Pancreas (tissue), 10 donors: ENCODE results near the gene PABPN1L. TPM values are rescaled to one million over a fixed set of nuclear protein-coding genes. Genes with fewer than 3 reads are reported as not detected.
A peak's percentile ranks its signal among the peaks of the same experiment; 100 is the strongest.

Source experiments
- ATAC-seq, 4 donors: fragments of 200-7000 bp; cut with Tn5 transposase; one replicate each; pipeline versions ENCODE4 v1.8.0 to v1.9.1; 2020; ENCODE audit warnings: mild to moderate bottlenecking in 4 of 4, moderate library complexity in 4 of 4
- DNase-seq, 6 donors: peaks; one replicate each; pipeline ENCODE4 v3.0.0-alpha.2; 2020
- FAIRE-seq: peaks from 2 replicates; lab custom pipeline; 2012; peaks lifted over from hg19 to GRCh38; lab: Jason Lieb, UNC
- H3K27ac ChIP-seq, 4 donors: fragments of 200-600 bp; sonication (generic); 1 replicate in 3 of 4; 2 replicates in 1 of 4; pipeline versions ENCODE4 v1.5.0 to v1.8.0; 2020
- H3K27me3 ChIP-seq, 4 donors: fragments of 200-600 bp; one replicate each; pipeline ENCODE4 v1.8.0; 2021
- H3K36me3 ChIP-seq, 3 donors: fragments of 200-600 bp; sonication (generic) in 1 of 3; one replicate each; pipeline versions ENCODE4 v1.5.0 to v1.8.0; 2020 to 2021
- H3K4me1 ChIP-seq, 3 donors: fragments of 200-600 bp; one replicate each; pipeline ENCODE4 v1.8.0; 2021
- H3K4me3 ChIP-seq, 4 donors: fragments of 200-600 bp; sonication (generic) in 2 of 4; one replicate each; pipeline versions ENCODE4 v1.5.0 to v1.8.0; 2020 to 2021
- H3K9me3 ChIP-seq, 4 donors: fragments of 200-600 bp; one replicate each; pipeline ENCODE4 v1.8.0; 2021
- CTCF ChIP-seq, 4 donors: fragments of 200-600 bp; sonication (generic) in 3 of 4; IDR thresholded peaks; one replicate each; pipeline versions ENCODE4 v1.5.0 to v1.8.0; 2021; ENCODE audit warnings: antibody characterized with exemption in 4 of 4
- WGBS, 2 donors: extraction: QIAGEN DNeasy Blood & Tissue Kit; methylation state at CpG; one replicate each; pipeline ENCODE4 v1.1.7; 2013; 5-methylcytosine and 5-hydroxymethylcytosine counted together
- intact Hi-C, 3 donors: fragments of 100-400 bp; cut with DNase I; formaldehyde crosslinking; loops; one replicate each; pipeline versions ENCODE4 v1.11.1 to v1.14.2; 2022
- polyA plus RNA-seq, 2 donors: library from polyadenylated mRNA; stranded (reverse); fragments of 200-250 nt; gene quantifications; one replicate each; pipeline ENCODE4 v1.2.3, GENCODE V29; 2013
- total RNA-seq, 6 donors: library from RNA; stranded (reverse); fragmentation: NEBNext Ultra II Directional in 4 of 6; extraction: Animal tissue kit (Norgen Biotek cat#: 25700) in 4 of 6; gene quantifications; one replicate each; pipeline versions ENCODE4 v1.2.1 to v1.2.4, GENCODE V29; 2021 to 2023
- donor health status: healthy with polysubstance abuse.
- donor health status: DM: no; HTN: no; CAD: no; lungs with moderate emphysema.
- donor health status: DM: no; HTN: no; CAD: no.
- donor health status: control.
- donor health status: control.
- donor health status: Bipolar disorder and iron deficiency.
- donor health status: DM: yes; HTN: yes; CAD: no.
- donor health status: DM: no; HTN: no; CAD: no.
- donor health status: DM: no; HTN: no; CAD: no.
- donor health status: DM: yes; HTN: yes; CAD: no.

PABPN1L gene
- total and polyA plus RNA-seq, 8 donors: 0.23 to 0.65 (median 0.35) TPM; not detected in 3

DNA sequence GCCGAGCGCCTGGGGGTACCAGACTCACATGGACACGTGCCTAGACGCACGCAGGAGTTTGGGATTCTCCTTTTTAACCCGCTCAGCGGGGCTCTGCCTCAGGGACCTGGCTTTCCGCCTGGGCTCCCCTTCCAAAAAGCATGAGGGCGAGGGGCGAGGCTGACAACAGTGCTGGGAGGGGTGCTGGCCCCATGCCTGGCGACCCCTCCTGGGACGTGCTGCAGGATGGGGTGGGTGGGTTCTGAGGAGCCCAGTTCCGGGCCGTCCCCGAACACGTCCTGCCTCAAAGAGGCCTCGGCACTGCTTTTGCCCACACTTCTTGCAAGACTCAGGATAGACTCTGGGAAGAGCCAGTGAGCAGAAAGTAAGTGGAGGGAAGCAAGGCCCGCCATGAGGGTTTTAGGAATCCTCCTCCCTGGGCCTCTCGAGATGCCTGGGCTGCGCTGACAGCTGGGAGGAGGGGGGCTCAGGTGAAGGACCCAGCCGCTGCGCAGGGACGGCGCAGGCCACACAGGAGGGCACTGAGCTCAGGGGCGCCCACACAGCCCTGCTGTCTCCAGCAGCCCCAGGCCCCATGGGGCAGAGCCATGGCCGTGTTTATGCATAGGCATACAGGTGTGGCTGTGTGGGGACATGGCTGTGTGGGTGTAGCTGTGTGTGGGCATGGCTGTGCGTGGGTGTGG is 15.4 kb upstream of the PABPN1L start:
- Histone ChIP-seq H3K27me3 (no peaks in the 10 kb centered on the region), H3K27ac (no peak overlapping the region), H3K9me3 (no peaks in the 10 kb centered on the region), H3K4me1 (no peaks in the 10 kb centered on the region), H3K4me3 (no peak overlapping the region), H3K36me3 (peaks cover 0 to 21% (median 0%) of the 10 kb centered on the region in 3 donors)
- intact Hi-C loops: no loop called here
- no peak for FAIRE-seq
- ATAC-seq: no peak
- DNase-seq: no peak
- TF ChIP-seq CTCF (IDR thresholded peaks at IDR 0.05): no peak
- 89 to 95% methylated on average over 27 of the region's 27 CpGs for whole genome bisulfite sequencing, 2 donors

- Histone ChIP-seq H3K27me3 (no peaks in the 10 kb centered on the region), H3K9me3 (no peaks in the 10 kb centered on the region), H3K4me3 (no peak overlapping the region), H3K4me1 (no peaks in the 10 kb centered on the region), H3K36me3 (peaks cover 0 to 21% (median 0%) of the 10 kb centered on the region in 3 donors), H3K27ac (no peak overlapping the region)
- ATAC-seq: peak in 2 of 4 donors; percentile 6 to 23
- WGBS, 2 donors: 63 to 73% methylated on average over 46 of the region's 46 CpGs
- no peak for FAIRE-seq
- no peak for TF ChIP-seq CTCF (IDR thresholded peaks at IDR 0.05)
- intact Hi-C loops: no loop called here
- DNase-seq: no peak
These were observed 14.7 kb upstream of the PABPN1L start for GRCh38 chr16:88881007-88881615.

- FAIRE-seq (no peak), ATAC-seq (peak in 1 of 4 donors; percentile 13), DNase-seq (no peak)
- peaks cover 0 to 16% (median 0%) of the 10 kb centered on the region in 3 donors for H3K36me3 ChIP-seq
- H3K4me3 ChIP-seq: no peak overlapping the region
- intact Hi-C loops: no loop called here
- no peak for TF ChIP-seq CTCF (IDR thresholded peaks at IDR 0.05)
- H3K27ac ChIP-seq: no peak overlapping the region
- H3K9me3 ChIP-seq: no peaks in the 10 kb centered on the region
- 76 to 81% methylated on average over 33 to 36 of the region's 36 CpGs for WGBS, 2 donors
- H3K4me1 ChIP-seq: no peaks in the 10 kb centered on the region
- no peaks in the 10 kb centered on the region for H3K27me3 ChIP-seq
These were observed 14.0 kb upstream of the PABPN1L start for GRCh38 chr16:88880226-88881006.

DNA sequence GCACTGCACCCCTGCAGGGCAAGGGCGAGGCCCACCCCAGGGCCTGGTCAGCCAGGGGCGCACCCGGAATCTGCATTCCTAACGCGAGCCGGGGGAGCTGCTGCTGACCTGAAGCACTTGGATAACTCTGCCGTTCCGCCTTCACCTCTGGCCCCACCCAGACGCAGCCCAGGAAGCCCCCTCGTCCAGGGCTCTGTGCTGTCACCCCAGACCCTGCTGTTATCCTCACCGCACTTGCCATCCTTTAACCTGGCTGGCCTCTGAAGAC is 13.3 kb upstream of the PABPN1L start:
- Histone ChIP-seq H3K4me1 (no peaks in the 10 kb centered on the region), H3K4me3 (no peak overlapping the region), H3K9me3 (no peaks in the 10 kb centered on the region), H3K36me3 (peaks cover 0 to 16% (median 0%) of the 10 kb centered on the region in 3 donors), H3K27ac (no peak overlapping the region), H3K27me3 (no peaks in the 10 kb centered on the region)
- DNase-seq: no peak
- no peak for FAIRE-seq
- TF ChIP-seq CTCF (IDR thresholded peaks at IDR 0.05): no peak
- intact Hi-C loops: no loop called here
- 84 to 88% methylated on average over 11 of the region's 11 CpGs for WGBS, 2 donors
- no peak for ATAC-seq
